Esophagus muscularis mucosa (tissue), 4 donors: Measurements from ENCODE around the gene HNRNPLL. TPM values are rescaled to one million over a fixed set of nuclear protein-coding genes. Genes with fewer than 3 reads are reported as not detected.
A peak's percentile ranks its signal among the peaks of the same experiment; 100 is the strongest.

Source experiments
- DNase-seq: peaks from one replicate; pipeline ENCODE4 v3.0.0-alpha.2; 2017; ENCODE audit errors: extremely low spot score
- H3K27ac ChIP-seq, 4 donors: fragments of 200-600 bp; sonication (generic); replicated peaks in 1 of 4; 1 replicate in 3 of 4; 2 replicates in 1 of 4; pipeline ENCODE4 v1.5.1; 2016 to 2019; ENCODE audit warnings: mild to moderate bottlenecking in 1 of 4
- H3K27me3 ChIP-seq, 4 donors: fragments of 200-600 bp; sonication (generic); one replicate each; pipeline versions ENCODE4 v1.5.1 to v1.6.0; 2016 to 2019
- H3K36me3 ChIP-seq, 4 donors: fragments of 200-600 bp; sonication (generic); one replicate each; pipeline ENCODE4 v1.5.1; 2016 to 2019
- H3K4me1 ChIP-seq, 4 donors: fragments of 200-600 bp; sonication (generic); one replicate each; pipeline ENCODE4 v1.5.1; 2016 to 2019
- H3K4me3 ChIP-seq, 4 donors: fragments of 200-600 bp; sonication (generic); 1 replicate in 2 of 4; 2 replicates in 2 of 4; pipeline ENCODE4 v1.5.1; 2016 to 2019; ENCODE audit warnings: mild to moderate bottlenecking in 4 of 4, moderate library complexity in 1 of 4
- H3K9me3 ChIP-seq, 4 donors: fragments of 200-600 bp; sonication (generic); 1 replicate in 3 of 4; 2 replicates in 1 of 4; pipeline ENCODE4 v1.5.1; 2016 to 2019
- CTCF ChIP-seq, 3 experiments: fragments of 200-600 bp in 2 of 3; fragments of 450-650 bp in 1 of 3; sonication (generic) in 2 of 3; IDR thresholded peaks; one replicate each; pipeline ENCODE4 v1.5.1; 2017 to 2019; ENCODE audit warnings: antibody characterized with exemption in 3 of 3, mild to moderate bottlenecking in 2 of 3, moderate library complexity in 1 of 3
- EP300 ChIP-seq: sonication (generic); formaldehyde crosslinking; IDR thresholded peaks from one replicate; pipeline ENCODE4 v1.6.1; 2017; ENCODE audit warnings: antibody characterized with exemption
- POLR2A ChIP-seq: fragments of 450-650 bp; IDR thresholded peaks from one replicate; pipeline ENCODE4 v1.6.1; 2017; ENCODE audit warnings: antibody characterized with exemption, moderate library complexity, mild to moderate bottlenecking, low read depth
- POLR2AphosphoS5 ChIP-seq, 2 donors: sonication (generic); formaldehyde crosslinking; IDR thresholded peaks; one replicate each; pipeline ENCODE4 v1.6.1; 2017; ENCODE audit warnings: antibody characterized with exemption in 2 of 2
- WGBS: methylation state at CpG from one replicate; pipeline ENCODE4 v1.1.5; 2018; 5-methylcytosine and 5-hydroxymethylcytosine counted together
- intact Hi-C: fragments of 100-400 bp; cut with DNase I; formaldehyde crosslinking; loops from one replicate; pipeline ENCODE4 v1.15.1; 2023
- total RNA-seq, 4 donors: library from RNA; depleted of rRNA; stranded (reverse); fragments of >200 nt; gene quantifications; one replicate each; pipeline versions ENCODE4 v1.1.0 to v1.2.1, GENCODE V29; 2016

Gene HNRNPLL
- total RNA-seq, 4 donors from 2014 or later: 50.2 to 61.5 (median 54.0) TPM

DNA sequence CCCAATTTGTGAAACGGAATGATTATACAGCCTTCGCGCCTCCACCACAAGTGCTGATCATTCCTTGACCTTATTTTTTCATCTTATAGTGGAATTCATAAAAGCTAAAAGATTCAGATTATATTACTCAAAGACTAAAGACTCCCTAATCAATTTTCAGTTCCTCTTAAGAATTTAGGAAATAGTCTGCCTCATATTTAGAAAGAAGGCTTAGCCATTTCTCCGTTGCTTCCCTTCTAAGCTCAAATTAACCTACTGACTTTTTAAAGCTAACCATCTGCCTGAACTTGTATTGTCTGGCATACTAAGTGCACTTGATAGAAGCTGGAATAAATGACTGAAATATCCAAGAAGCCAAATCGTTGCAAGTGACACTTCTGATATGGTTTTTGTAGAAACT lies 44.7 kb downstream of the HNRNPLL start:
- Histone ChIP-seq H3K36me3 (peaks cover 0 to 40% (median 26%) of the 10 kb centered on the region in 4 donors), H3K27me3 (no peaks in the 10 kb centered on the region), H3K4me1 (peaks cover 0 to 17% (median 1%) of the 10 kb centered on the region in 4 donors), H3K9me3 (no peaks in the 10 kb centered on the region), H3K4me3 (no peak overlapping the region), H3K27ac (no peak overlapping the region)
- WGBS: 90% methylated on average over 5 of the region's 5 CpGs
- TF ChIP-seq POLR2AphosphoS5 (IDR thresholded peaks at IDR 0.05) (no peak), POLR2A (no peak), EP300 (no peak), CTCF (IDR thresholded peaks at IDR 0.05) (no peak)
- DNase-seq: no peak
- intact Hi-C loops: no loop called here

DNA sequence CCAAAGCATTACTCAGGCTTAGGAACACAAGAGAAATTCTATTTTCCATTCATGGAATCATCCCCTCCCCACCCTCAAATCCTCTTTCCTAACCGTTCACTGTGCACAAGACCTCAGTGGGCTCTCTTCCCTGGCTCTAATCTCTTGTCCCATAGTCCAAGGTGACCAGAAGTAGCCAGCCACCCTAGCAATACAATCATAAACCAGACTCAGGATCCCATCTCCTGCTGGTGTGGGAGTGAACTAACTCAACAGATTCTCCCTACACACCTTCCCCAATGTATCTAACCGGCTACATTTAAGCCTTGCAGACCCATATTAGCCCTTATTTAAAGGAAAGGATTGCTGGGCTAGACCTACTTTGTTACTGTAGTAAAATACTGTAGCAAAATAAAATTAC lies 45.5 kb downstream of the HNRNPLL start:
- WGBS: 74% methylated on average over 2 of the region's 2 CpGs
- no peak for DNase-seq
- H3K9me3 ChIP-seq: no peaks in the 10 kb centered on the region
- H3K27ac ChIP-seq: no peak overlapping the region
- H3K36me3 ChIP-seq: peaks cover 0 to 34% (median 24%) of the 10 kb centered on the region in 4 donors
- H3K4me3 ChIP-seq: no peak overlapping the region
- no peaks in the 10 kb centered on the region for H3K27me3 ChIP-seq
- TF ChIP-seq EP300 (no peak), CTCF (IDR thresholded peaks at IDR 0.05) (no peak), POLR2AphosphoS5 (IDR thresholded peaks at IDR 0.05) (no peak), POLR2A (no peak)
- intact Hi-C loops: no loop called here
- peaks cover 0 to 17% (median 1%) of the 10 kb centered on the region in 4 donors for H3K4me1 ChIP-seq

DNA sequence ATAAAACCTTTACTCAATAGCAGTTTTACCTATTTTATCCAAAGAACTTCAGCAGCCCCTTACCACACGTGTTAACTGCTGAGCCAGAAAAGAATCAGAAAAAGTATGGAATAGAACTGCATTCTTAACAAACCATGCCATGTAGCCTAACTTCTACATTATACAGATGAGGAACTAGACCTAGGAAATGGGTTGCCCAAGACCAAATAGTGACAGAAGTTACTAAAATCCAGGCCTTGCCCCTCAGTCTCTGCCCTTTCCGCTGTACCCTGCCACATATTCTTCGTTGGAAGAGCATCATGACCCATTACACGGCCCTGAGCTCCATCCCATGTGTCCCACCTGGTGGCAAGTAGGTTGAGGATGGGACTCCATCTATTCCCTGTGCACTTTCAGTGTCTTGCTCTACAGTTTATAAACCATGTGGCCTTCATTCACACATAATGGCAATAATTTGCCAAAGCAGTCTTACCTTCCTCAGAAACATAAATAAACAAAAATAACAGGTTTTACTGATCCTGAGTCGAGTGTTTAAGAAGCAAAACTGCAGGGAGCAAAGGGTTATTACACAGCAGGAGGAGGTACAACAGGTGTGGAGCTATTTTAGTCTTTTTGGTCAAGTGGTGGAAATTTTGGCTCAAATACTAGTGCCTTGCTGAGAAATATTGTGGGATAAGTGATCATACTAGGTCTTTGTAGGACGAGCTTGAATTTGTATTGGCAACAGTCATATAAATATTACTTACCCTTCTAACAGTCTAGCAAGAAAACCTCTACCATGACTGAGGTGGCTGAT lies 46.5 kb downstream of the HNRNPLL start:
- intact Hi-C loops: no loop called here
- TF ChIP-seq POLR2A (no peak), POLR2AphosphoS5 (IDR thresholded peaks at IDR 0.05) (peak in 1 of 2 donors; percentile 5), EP300 (no peak), CTCF (IDR thresholded peaks at IDR 0.05) (no peak)
- no peak overlapping the region for H3K27ac ChIP-seq
- no peak overlapping the region for H3K4me3 ChIP-seq
- 78% methylated on average over 6 of the region's 6 CpGs for WGBS
- no peak for DNase-seq
- peaks cover 0 to 28% (median 15%) of the 10 kb centered on the region in 4 donors for H3K36me3 ChIP-seq
- no peaks in the 10 kb centered on the region for H3K27me3 ChIP-seq
- peaks cover 0 to 17% (median 1%) of the 10 kb centered on the region in 4 donors for H3K4me1 ChIP-seq
- H3K9me3 ChIP-seq: no peaks in the 10 kb centered on the region

- H3K27ac ChIP-seq: no peak overlapping the region
- H3K4me1 ChIP-seq: peaks cover 0 to 17% (median 1%) of the 10 kb centered on the region in 4 donors
- no peak for DNase-seq
- intact Hi-C loops: no loop called here
- no peak overlapping the region for H3K4me3 ChIP-seq
- peaks cover 0 to 22% (median 6%) of the 10 kb centered on the region in 4 donors for H3K36me3 ChIP-seq
- no peaks in the 10 kb centered on the region for H3K9me3 ChIP-seq
- TF ChIP-seq CTCF (IDR thresholded peaks at IDR 0.05): peak in 1 of 3 experiments; percentile 30
- no peak for TF ChIP-seq POLR2A
- no peaks in the 10 kb centered on the region for H3K27me3 ChIP-seq
- 94% methylated on average over 8 of the region's 8 CpGs for WGBS
These were observed 47.6 kb downstream of the HNRNPLL start for GRCh38 chr2:38554973-38555595.
